GM18517 (cell line): ENCODE results near the gene USF2.

ENCODE experiments used
- ATAC-seq: cut with Tn5 transposase; IDR thresholded peaks from one replicate; pipeline ENCODE4 v1.9.1; 2021; ENCODE audit warnings: mild to moderate bottlenecking, moderate library complexity; ENCODE audit not compliant: unreplicated experiment

Gene USF2

GRCh38 chr19:35297922-35298321, 29.2 kb downstream of the USF2 start:
- ATAC-seq = no peak

DNA sequence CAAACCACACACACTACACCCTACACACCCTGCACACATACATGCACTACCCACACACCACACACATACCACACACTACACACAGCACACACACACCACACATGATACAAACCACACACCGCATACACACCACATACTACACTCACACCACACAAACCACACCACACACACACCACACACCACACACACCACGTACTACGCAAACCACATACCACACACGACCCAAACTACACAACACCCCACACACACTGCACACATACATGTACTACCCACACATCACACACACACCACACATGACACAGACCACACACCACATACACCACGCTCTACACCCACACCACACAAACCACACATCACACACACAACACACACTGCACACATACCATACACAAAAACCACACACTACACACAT, 29.8 kb downstream of the USF2 start:
- no peak for ATAC-seq

DNA sequence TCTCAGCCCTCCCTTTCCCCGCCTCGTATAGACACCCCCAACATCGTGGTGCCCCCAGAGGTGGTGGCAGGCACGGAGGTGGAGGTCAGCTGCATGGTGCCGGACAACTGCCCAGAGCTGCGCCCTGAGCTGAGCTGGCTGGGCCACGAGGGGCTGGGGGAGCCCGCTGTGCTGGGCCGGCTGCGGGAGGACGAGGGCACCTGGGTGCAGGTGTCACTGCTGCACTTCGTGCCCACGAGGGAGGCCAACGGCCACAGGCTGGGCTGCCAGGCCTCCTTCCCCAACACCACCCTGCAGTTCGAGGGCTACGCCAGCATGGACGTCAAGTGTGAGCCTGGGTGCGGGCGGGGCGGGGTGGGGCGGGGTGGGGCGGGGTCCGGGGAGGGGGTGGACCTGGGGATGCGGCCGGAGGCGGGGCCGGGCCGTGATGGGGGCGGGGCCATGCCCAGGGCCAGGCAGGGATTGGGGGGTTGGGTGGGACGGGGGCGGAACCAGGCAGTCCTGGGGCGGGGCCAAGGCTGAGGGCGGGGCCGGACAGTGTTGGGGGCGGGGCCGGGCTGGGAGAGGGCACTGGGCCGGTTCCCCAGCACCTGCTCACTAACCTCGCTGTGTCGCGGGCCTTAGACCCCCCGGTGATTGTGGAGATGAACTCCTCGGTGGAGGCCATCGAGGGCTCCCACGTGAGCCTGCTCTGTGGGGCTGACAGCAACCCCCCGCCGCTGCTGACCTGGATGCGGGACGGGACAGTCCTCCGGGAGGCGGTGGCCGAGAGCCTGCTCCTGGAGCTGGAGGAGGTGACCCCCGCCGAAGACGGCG, 31.0 kb downstream of the USF2 start:
- no peak for ATAC-seq

- no peak for ATAC-seq
Measured at GRCh38 chr19:35300339-35300649, 31.5 kb downstream of the USF2 start.

DNA sequence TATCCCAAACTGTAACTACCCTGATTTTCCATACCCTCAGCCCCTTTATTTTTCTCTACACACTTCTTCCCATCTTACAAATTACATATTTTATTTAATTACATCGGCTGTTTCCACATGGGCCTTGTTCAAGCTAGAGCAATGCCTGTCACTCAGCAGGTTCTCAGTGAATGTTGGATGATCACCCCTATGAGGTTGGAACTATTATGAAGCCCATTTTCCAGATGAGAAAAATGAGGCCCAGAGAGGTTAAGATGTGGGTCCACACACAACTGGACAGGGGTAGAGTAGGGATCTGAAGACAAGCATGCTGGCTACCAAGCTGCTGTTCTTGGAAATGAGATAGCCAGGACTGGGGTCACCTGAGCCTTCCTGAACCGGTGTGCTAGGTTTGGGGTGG, 33.2 kb downstream of the USF2 start:
- no peak for ATAC-seq

- no peak for ATAC-seq
Measured at GRCh38 chr19:35302446-35302845, 33.7 kb downstream of the USF2 start.

DNA sequence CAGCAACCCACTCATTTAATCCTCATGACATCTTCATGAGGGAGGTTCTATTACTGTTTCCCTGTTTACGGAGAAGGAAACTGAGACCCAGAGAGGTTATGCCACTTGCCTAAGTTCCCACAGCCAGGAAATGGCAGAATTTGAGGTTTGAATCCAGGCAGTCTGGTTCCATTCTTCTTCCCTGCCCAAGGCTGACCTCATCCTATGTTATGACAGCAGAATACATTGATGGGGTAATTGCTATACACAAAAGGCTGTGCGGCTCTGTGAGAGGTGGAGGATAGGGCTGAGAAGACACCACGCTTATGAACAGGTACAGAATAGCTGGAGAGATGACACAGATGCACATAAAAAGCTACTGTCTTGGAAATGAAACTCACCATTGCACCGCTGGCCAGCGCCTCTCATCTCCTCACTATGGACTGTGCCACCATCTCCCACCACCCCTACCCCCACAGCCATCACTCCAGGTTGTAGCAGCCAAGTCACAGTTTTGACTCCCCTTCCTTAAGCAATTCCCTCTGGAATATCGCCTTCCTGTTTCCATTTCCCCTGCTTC, 34.7 kb downstream of the USF2 start:
- ATAC-seq = no peak

GRCh38 chr19:35304036-35304435, 35.3 kb downstream of the USF2 start:
- no peak for ATAC-seq

GRCh38 chr19:35305181-35305580, 36.4 kb downstream of the USF2 start:
- ATAC-seq = no peak

- no peak for ATAC-seq
Measured at GRCh38 chr19:35306473-35307246, 37.9 kb downstream of the USF2 start.

DNA sequence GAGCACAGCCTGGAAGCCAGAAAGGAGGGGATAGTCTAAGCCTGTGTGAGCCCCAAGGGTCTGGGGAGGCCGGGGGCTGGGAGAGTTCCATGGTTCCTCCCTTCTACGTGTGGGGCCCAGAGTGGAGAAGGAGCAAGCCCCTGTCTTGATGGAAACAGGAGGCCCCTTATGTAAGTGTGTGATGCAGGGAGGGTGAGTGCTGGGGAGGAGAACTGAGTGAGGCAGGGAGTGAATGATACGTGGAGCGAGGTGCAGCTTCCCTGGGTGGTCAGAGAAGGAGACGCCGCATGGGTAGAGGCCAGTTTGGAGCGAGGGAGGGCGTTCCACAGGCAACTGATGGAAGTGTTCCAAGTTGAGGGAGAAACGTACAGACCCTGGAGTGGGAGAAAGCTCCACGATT, 39.2 kb downstream of the USF2 start:
- ATAC-seq = no peak

DNA sequence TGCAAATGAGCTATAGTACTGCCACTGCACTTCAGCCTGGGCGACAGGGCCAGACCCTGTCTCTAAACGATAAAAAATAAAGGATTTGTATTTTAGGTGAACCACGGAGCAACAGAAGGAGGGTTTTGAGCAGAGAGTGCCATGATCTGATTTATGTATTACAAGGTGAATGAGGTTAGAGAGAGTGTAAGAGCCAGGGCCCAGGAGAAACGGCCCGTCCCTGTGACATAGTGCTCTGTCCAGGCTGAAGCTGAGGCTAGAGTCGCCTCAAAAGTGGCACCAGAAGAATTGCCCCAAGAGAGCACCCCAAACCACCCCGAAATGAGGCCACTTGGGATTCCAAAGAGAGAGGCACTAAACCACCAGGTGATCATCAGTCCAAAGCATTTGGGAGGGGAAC, 40.1 kb downstream of the USF2 start:
- ATAC-seq = no peak

GRCh38 chr19:35309481-35310279, 40.9 kb downstream of the USF2 start:
- ATAC-seq = no peak

- ATAC-seq = no peak
Measured at GRCh38 chr19:35310331-35310730, 41.6 kb downstream of the USF2 start.

GRCh38 chr19:35310811-35311465, 42.2 kb downstream of the USF2 start:
- ATAC-seq = no peak

DNA sequence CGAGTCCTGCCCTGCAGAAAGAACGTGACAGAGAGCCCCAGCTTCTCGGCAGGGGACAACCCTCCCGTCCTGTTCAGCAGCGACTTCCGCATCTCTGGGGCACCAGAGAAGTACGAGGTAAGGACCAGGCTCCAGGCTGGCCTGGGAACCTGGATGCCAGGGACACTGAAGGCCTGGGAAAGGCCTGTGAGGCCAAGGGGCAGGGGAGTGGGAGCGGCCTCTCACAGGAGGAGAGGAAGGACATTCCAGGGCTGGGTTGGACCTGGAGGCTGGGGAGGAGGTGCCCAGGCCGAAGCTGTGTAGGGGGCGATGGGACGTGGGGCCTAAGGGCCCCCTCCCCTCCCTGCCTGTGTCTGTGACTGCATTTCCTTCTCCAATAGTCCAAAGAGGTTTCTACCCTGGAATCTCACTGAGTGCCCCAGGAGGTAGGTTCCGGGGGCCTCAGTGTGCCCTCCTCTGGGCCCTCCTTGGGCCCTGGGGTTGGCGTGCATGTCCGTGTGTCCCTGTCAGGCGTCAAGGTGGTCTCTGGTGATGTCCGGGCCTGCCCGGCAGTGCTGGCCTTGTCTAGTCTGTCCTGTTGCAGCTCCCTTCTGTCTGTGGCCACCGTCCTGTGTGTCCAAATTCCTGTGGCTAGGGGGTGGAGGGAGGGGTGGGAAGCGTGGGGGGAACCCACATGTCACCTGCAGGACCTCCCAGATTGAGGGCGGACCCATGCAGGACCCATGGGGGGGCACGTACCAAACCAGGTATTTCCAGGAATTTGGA, 43.3 kb downstream of the USF2 start:
- no peak for ATAC-seq

- ATAC-seq = no peak
Measured at GRCh38 chr19:35313587-35313986, 44.8 kb downstream of the USF2 start.

GRCh38 chr19:35314031-35314430, 45.3 kb downstream of the USF2 start:
- no peak for ATAC-seq

GRCh38 chr19:35314858-35315470, 46.2 kb downstream of the USF2 start:
- ATAC-seq = no peak

DNA sequence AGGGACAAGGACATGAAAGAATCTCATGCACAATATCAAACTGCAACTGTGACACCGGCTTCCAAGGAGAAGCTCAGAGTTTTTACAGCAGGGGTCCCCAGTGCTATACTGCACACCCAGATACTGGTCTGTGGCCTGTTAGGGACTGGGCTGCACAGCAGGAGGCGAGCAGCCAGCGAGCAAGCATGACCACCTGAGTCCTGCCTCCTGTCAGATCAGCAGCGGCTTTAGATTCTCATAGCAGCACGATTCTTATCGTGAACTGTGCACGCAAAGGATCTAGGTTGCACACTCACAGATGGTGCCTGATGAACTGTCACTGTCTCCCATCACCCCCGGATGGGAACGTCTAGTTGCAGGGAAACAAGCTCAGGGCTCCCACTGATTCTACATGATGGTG, 47.1 kb downstream of the USF2 start:
- ATAC-seq = no peak
